HG02798 (cell line): ENCODE measurements around the gene SETD1B.
"Not testable (repeated sequence)": the region's sequence is repeated elsewhere in the genome, so short reads cannot be mapped to it uniquely, and the experiment has no call there.

ENCODE experiments used
- ATAC-seq: cut with Tn5 transposase; IDR thresholded peaks from one replicate; pipeline ENCODE4 v1.9.1; 2021; ENCODE audit warnings: mild to moderate bottlenecking; ENCODE audit not compliant: unreplicated experiment, poor library complexity

Gene SETD1B

DNA sequence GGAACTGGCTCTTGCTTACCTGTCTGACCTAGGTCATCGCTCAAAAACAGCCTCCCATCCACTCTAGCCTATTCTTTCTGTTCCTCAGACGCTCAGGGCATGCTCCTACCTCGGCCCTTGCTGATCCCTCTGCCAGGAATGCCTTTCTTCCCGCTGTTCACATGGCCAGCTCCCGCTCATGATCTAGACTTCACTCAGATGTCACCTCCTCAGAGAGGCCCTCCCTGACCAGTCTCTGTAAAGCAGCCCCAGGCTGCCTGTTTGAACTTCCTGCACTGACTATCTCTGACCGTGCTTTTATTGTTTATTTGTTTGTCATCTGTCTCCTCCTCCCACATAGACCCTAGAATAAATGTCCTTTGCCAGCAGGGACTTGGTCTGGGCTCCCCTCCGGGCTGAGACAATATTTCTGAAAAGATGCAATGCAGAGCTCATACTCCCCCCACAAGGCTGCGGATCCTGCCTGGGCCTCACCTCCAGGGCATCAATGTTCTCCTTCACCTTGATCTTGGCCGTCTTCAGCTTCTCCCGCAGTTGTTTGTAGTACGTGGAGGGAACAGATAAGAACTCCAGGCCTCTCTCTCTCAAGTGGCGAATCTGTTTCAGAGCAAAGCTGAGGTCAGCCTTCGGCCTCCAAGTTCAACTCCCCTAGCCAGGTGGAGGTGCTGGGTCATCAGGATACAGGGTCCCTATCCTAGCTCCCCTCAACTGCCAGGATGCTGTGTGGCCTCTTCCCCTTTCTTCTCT is 39.6 kb downstream of the SETD1B start:
- no peak for ATAC-seq

GRCh38 chr12:121845701-121846100 is 41.9 kb downstream of the SETD1B start:
- ATAC-seq = no peak

DNA sequence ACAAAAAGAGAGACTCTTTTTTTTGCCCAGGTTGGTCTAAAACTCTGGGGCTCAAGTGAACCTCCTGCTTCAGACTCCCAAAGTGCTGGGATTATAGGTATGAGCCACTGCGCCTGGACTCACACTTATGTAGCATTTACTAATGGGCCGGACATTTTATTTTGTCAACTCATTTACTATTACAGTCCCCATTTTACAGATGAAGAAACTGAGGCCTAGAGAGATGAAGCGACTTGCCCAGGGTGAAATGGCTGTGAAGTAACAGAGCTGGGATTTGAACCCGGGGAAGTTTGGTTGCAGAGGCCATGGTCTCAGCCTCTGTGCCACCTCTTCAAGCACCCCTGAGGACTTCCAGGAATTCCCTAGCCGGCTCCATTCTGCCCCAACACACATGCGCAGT is 45.4 kb downstream of the SETD1B start:
- no peak for ATAC-seq

DNA sequence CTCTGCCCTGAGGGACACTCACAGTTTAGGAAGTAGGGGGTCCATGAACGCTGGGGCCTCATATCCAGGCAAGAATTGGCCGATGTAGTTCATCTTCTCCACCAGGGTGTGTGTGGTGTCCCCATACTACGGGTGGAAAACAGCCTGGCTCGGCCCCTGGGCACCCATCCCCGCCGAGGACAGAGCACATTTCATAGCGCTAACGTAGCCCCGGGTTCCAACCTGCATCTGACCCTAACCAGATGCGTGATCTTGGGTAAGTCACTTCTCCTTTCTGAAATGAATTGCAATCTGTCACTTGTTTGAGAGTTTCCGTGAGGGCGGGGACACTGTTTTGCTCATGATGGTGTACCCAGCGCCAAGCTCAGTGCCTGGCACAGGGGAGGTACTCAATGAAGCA is 45.9 kb downstream of the SETD1B start:
- no peak for ATAC-seq

- not testable (repeated sequence) for ATAC-seq
Measured at GRCh38 chr12:121852392-121852791, 48.6 kb downstream of the SETD1B start.

- ATAC-seq = no peak
Measured at GRCh38 chr12:121857322-121858246, 53.8 kb downstream of the SETD1B start.

GRCh38 chr12:121858318-121858661 is 54.5 kb downstream of the SETD1B start:
- ATAC-seq = no peak

GRCh38 chr12:121858662-121859572 is 55.1 kb downstream of the SETD1B start, which contains the start of gene HPD:
Gene HPD (minus strand): TSS chr12:121858859. CDS start chr12:121858823, 36 bp downstream.
- ATAC-seq = no peak

DNA sequence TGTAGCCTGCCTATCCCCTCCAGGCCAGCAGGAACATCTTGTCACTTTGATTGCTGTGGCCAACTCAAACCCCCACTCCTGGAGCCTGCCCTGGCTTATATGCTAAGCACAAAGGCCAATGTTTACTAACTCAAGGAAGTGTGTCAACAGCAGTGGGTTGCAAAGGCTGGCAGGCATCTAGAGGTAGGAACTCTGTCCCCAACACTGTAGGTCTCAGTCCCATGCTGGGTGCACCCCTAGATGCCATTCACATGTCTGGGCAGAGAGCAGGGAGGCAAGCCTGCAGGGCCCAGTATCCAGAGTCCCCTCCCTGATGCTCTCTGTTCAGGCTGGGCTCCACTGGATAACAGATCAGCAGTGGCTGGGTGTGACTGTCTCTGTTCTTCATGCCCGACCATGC is 56.4 kb downstream of the SETD1B start:
- no peak for ATAC-seq

DNA sequence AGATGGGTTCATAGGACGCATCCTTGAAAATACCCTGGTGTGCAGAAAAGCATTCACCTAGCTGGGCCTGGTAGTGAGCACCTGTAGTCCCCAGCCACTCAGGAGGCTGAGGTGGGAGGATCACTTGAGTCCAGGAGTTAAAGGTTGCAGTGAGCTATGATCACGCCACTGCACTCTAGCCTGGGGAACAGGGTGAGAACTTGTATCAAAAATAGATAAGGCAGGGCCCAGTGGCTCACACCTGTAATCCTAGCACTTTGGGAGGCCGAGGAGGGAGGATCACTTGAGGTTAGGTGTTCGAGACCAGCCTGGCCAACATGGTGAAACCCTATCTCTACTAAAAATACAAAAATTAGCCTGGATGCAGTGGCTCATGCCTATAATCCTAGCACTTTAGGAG is 56.9 kb downstream of the SETD1B start:
- not testable (repeated sequence) for ATAC-seq

GRCh38 chr12:121861636-121862254 is 57.9 kb downstream of the SETD1B start:
- no peak for ATAC-seq

DNA sequence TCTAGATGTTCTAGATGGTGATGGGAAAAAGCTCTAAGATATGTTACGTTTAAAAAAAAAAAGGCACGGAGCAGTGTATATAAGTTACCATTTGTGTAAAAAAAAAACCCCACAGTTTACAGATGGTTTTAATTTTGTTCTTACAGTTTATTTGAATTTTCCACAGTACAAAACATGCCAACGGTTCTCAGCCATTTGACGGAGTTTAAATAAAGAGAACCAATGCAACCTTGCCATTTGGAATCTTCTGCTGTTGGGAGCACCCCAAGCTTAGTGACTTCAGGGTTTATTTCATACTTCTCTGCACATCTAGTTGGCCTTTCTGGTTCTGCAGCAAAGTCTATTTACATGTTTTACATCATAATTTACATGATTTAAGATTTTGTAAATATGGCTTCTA is 62.5 kb downstream of the SETD1B start:
- no peak for ATAC-seq

DNA sequence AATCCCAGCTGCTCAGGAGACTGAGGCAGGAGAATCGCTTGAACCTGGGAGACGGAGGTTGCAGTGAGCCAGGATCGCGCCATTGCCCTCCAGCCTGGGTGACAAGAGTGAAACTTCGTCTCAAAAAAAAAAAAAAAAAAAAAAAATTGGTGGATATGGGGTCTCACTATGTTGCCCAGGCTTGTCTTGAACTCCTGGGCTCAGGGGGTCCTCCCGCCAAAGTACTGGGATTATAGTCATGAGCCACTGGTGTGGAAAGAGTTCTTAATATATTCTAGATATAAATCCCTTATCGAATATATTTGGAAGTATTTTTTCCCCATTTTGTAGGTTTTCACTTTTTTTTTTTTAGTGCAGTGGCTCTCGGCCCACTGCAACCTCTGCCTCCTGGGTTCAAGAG is 65.4 kb downstream of the SETD1B start:
- not testable (repeated sequence) for ATAC-seq

DNA sequence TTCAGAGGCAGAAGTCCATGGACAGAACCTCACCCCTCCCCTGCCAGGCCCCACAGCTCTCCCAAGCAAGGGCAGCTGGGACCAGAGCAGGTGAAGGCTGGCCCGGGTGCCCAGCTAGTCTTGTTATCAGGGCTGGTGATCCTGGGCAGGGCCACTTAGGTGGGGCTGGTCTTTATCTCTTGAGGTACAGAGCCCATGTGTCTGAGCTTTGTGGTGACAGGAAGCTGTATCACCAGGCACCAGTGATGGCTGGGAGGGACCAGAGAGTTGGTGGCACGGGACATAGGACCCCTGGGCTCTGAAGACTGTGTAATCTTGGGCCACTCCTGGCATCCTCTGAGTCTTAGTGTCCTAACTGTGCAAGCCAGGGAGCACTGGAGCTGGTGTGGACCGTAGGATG is 67.7 kb downstream of the SETD1B start:
- no peak for ATAC-seq

DNA sequence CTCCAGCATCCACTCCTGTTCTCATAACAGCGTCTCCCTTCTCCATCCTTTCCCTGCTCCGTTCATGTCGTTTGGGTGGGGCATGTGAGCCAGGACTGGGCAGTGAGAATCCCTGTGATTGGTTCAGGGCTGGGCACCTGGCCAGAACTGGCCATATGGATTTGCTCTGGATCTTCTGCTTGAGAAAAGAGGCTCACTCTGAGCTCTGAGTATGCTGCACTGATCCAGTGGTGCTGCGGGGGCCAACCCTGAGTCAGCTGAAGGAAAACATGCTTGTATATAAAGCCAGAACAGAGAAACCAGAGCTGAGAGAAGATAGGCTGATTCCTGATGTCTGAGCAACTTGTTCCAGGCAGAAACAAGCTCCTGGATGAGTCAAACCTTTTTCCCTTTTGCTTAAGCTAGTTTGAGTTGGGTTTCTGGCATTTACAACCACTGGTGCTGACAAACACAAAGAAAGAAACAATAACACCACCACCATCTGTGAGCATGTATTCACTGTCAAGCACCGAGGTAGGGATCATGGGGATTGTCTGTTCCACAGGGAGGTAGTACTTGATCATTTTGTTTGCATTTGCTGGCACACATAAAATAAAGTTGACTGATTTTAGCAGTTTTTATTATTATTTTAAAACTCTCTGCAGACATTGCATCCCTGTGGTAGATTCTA is 68.9 kb downstream of the SETD1B start:
- ATAC-seq = no peak

DNA sequence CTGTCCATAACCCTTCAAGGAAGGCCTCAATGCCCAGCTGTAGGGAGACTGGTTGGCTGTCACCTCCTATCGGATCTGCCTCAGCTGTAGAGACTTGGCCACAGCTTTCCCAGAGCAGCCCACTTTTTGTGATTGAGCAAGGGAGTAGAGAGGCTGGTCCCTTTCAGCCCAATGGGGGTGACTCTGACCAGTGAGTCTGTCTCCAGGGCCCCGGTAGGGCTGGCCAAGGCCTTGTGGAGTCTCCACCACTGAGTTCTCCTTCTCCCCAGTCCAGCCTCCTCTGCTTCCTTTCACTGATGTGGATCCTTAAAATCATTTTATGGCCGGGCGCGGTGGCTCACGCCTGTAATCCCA is 69.4 kb downstream of the SETD1B start:
- no peak for ATAC-seq

DNA sequence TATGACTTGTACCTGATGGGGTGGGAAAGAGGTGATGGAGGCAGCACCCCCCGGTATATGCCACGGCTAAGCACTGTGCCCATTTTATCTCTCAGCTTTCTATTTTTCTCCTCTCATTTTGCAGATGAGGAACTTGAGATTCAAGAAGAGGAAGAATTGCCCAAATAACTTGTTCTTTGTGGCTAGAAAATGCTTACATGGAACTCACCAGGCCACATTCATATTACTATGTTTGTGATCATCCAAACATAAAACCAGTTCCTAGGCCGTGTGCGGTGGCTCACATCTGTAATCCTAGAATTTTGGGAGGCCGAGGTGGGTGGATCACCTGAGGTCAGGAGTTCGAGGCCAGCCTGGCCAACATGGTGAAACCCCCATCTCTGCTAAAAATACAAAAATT is 70.3 kb downstream of the SETD1B start:
- ATAC-seq = no peak

- ATAC-seq = no peak
Measured at GRCh38 chr12:121875582-121875981, 71.8 kb downstream of the SETD1B start.

DNA sequence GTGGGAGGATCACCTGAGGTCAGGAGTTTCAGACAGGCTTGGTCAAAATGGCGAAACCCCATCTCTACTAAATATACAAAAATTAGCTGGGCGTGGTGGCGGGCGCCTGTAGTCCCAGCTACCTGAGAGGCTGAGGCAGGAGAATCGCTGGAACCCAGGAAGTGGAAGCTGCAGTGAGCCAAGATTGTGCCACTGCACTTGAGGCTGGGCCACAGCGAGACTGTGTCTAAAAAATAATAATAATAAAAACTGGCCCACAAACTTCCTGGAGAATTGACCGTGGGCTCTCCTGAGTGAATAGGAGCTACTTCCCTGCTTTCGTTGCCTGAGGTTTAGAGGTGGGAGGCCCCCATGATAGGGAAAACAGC is 72.3 kb downstream of the SETD1B start:
- not testable (repeated sequence) for ATAC-seq
